Measurements from ENCODE around the gene STOM. TPM values are rescaled to one million over a fixed set of nuclear protein-coding genes. Genes with fewer than 3 reads are reported as not detected.
A peak's percentile ranks its signal among the peaks of the same experiment; 100 is the strongest.

Gene STOM
- total and polyA plus RNA-seq, 4 donors: 311 to 470 (median 409) TPM

- WGBS, 2 donors: 32 to 48% methylated on average over 13 of the region's 13 CpGs
- Histone ChIP-seq H3K4me1 (ENCODE audit: control insufficient read depth in 5 of 5, insufficient read depth in 5 of 5, low read length in 5 of 5) (peaks cover 0 to 38% (median 10%) of the 10 kb centered on the region in 5 donors), H3K9ac (ENCODE audit: insufficient read depth in 1 of 2, low read length in 2 of 2) (no peak overlapping the region)
Observed at GRCh38 chr9:121298689-121299466, 71.2 kb downstream of the STOM start.

GRCh38 chr9:121298016-121298538, 72.0 kb downstream of the STOM start:
- no peak for TF ChIP-seq CTCF (IDR thresholded peaks at IDR 0.05; ENCODE audit: control extremely low read depth, extremely low read depth)
- Histone ChIP-seq H3K27ac (ENCODE audit: low read depth in 1 of 2, low read length in 1 of 2) (peak overlapping the region; percentile 57 to 92), H3K36me3 (ENCODE audit: control insufficient read depth in 4 of 4, insufficient read depth in 4 of 4, low read length in 4 of 4) (peaks cover 0 to 13% (median 2%) of the 10 kb centered on the region in 4 donors), H3K4me1 (ENCODE audit: control insufficient read depth in 5 of 5, insufficient read depth in 5 of 5, low read length in 5 of 5) (peaks cover 0 to 39% (median 10%) of the 10 kb centered on the region in 5 donors), H3K4me3 (no peak overlapping the region), H3K9ac (ENCODE audit: insufficient read depth in 1 of 2, low read length in 2 of 2) (no peak overlapping the region), H3K9me3 (ENCODE audit: control insufficient read depth in 4 of 4, insufficient read depth in 3 of 4, low read length in 3 of 4) (no peaks in the 10 kb centered on the region), H3K27me3 (ENCODE audit: control insufficient read depth in 3 of 3, insufficient read depth in 3 of 3, low read length in 2 of 3) (no peaks in the 10 kb centered on the region)
- 89 to 91% methylated on average over 7 of the region's 7 CpGs for WGBS, 2 donors
- DNase-seq (no peak), ATAC-seq (ENCODE audit: insufficient read depth, low FRiP score) (no peak)

More at GRCh38 chr9:121298689-121299466, 71.2 kb downstream of the STOM start:
- no peak for TF ChIP-seq CTCF (IDR thresholded peaks at IDR 0.05; ENCODE audit: control extremely low read depth, extremely low read depth)
- H3K27ac ChIP-seq (ENCODE audit: low read depth in 1 of 2, low read length in 1 of 2): peak overlapping the region; percentile 81 to 92
- H3K9me3 ChIP-seq (ENCODE audit: control insufficient read depth in 4 of 4, insufficient read depth in 3 of 4, low read length in 3 of 4): no peaks in the 10 kb centered on the region
- no peak for ATAC-seq (ENCODE audit: insufficient read depth, low FRiP score)
- H3K27me3 ChIP-seq (ENCODE audit: control insufficient read depth in 3 of 3, insufficient read depth in 3 of 3, low read length in 2 of 3): no peaks in the 10 kb centered on the region
- DNase-seq: no peak
- H3K36me3 ChIP-seq (ENCODE audit: control insufficient read depth in 4 of 4, insufficient read depth in 4 of 4, low read length in 4 of 4): peaks cover 0 to 21% (median 3%) of the 10 kb centered on the region in 4 donors
- peak overlapping the region; percentile 50 for H3K4me3 ChIP-seq

- no peak for ATAC-seq (ENCODE audit: insufficient read depth, low FRiP score)
- no peak for TF ChIP-seq CTCF (IDR thresholded peaks at IDR 0.05; ENCODE audit: control extremely low read depth, extremely low read depth)
- no peak for DNase-seq
- WGBS, 2 donors: 28 to 49% methylated on average over 4 of the region's 4 CpGs
- no peak overlapping the region for H3K4me3 ChIP-seq
- H3K9me3 ChIP-seq (ENCODE audit: control insufficient read depth in 4 of 4, insufficient read depth in 3 of 4, low read length in 3 of 4): no peaks in the 10 kb centered on the region
- no peak overlapping the region for H3K9ac ChIP-seq (ENCODE audit: insufficient read depth in 1 of 2, low read length in 2 of 2)
- peaks cover 0 to 9% (median 1%) of the 10 kb centered on the region in 4 donors for H3K36me3 ChIP-seq (ENCODE audit: control insufficient read depth in 4 of 4, insufficient read depth in 4 of 4, low read length in 4 of 4)
- H3K27me3 ChIP-seq (ENCODE audit: control insufficient read depth in 3 of 3, insufficient read depth in 3 of 3, low read length in 2 of 3): no peaks in the 10 kb centered on the region
- peak overlapping the region in 1 of 2 donors; percentile 92 for H3K27ac ChIP-seq (ENCODE audit: low read depth in 1 of 2, low read length in 1 of 2)
- H3K4me1 ChIP-seq (ENCODE audit: control insufficient read depth in 5 of 5, insufficient read depth in 5 of 5, low read length in 5 of 5): peaks cover 0 to 35% (median 10%) of the 10 kb centered on the region in 5 donors
Observed at GRCh38 chr9:121297389-121297788, 72.7 kb downstream of the STOM start.
